Measurements from ENCODE around the gene TNIP2. TPM values are rescaled to one million over a fixed set of nuclear protein-coding genes. Genes with fewer than 3 reads are reported as not detected.
"Not testable (repeated sequence)": the region's sequence is repeated elsewhere in the genome, so short reads cannot be mapped to it uniquely, and the experiment has no call there.

Gene TNIP2
- total RNA-seq, 6 experiments from 2014 or later: 28.6 to 32.0 (median 30.9) TPM

GRCh38 chr4:2744576-2745270 lies 11.4 kb downstream of the TNIP2 start:
- no peaks in the 10 kb centered on the region for H3K9me3 Mint-ChIP-seq
- H3K27me3 Mint-ChIP-seq (ENCODE audit: insufficient read depth): peaks cover 3% of the 10 kb centered on the region
- no peak for DNase-seq
- H3K4me1 Mint-ChIP-seq (ENCODE audit: low read depth): peaks cover 44% of the 10 kb centered on the region
- TF ChIP-seq, protein P1, sequence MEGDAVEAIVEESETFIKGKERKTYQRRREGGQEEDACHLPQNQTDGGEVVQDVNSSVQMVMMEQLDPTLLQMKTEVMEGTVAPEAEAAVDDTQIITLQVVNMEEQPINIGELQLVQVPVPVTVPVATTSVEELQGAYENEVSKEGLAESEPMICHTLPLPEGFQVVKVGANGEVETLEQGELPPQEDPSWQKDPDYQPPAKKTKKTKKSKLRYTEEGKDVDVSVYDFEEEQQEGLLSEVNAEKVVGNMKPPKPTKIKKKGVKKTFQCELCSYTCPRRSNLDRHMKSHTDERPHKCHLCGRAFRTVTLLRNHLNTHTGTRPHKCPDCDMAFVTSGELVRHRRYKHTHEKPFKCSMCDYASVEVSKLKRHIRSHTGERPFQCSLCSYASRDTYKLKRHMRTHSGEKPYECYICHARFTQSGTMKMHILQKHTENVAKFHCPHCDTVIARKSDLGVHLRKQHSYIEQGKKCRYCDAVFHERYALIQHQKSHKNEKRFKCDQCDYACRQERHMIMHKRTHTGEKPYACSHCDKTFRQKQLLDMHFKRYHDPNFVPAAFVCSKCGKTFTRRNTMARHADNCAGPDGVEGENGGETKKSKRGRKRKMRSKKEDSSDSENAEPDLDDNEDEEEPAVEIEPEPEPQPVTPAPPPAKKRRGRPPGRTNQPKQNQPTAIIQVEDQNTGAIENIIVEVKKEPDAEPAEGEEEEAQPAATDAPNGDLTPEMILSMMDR (IDR thresholded peaks at IDR 0.05): no peak
- no peak overlapping the region for H3K4me3 Mint-ChIP-seq
- peaks cover 34% of the 10 kb centered on the region for H3K36me3 Mint-ChIP-seq (ENCODE audit: low read depth)
- H3K27ac Mint-ChIP-seq: no peak overlapping the region; the same call in 1 of the 2 replicates

- DNase-seq: no peak
- peaks cover 3% of the 10 kb centered on the region for H3K27me3 Mint-ChIP-seq (ENCODE audit: insufficient read depth)
- no peak overlapping the region for H3K27ac Mint-ChIP-seq
- H3K4me3 Mint-ChIP-seq: no peak overlapping the region
- TF ChIP-seq, protein P1 (IDR thresholded peaks at IDR 0.05): no peak
- peaks cover 35% of the 10 kb centered on the region for H3K36me3 Mint-ChIP-seq (ENCODE audit: low read depth)
- no peaks in the 10 kb centered on the region for H3K9me3 Mint-ChIP-seq
- H3K4me1 Mint-ChIP-seq (ENCODE audit: low read depth): peaks cover 44% of the 10 kb centered on the region
Measured at GRCh38 chr4:2743518-2744445, 12.4 kb downstream of the TNIP2 start.

DNA sequence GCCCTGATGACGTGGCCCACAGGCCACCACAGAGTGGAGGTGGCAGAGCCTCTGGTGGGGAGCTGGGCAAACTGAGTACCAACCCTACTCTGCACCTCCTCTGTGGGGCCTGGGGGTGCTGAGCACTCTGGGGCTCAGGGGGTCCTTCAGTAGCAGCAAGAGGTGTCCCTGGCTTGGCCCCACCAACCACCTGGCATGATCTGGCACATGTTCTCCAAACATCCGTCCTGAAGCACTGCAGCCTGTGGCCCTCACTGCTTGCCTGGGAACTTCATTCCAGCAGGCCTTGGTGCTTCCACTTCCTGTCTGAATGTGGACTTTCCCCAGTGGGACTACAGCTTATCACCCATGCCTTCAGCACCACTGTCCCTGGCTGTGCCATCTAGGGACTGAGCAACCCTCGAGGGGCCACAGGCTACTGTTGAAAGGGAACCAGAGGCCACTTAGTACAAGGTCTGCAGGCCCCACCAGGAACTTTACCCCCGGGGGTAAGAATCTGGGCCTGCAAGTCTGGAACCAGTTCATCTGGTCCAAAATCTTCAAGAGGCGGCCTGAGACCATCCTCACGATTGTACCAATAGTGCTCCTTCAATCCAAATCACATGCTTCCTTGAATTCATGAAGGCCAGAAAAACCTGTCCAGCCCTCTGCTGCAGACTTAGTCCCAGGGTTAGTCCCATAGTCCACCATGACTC lies 13.2 kb downstream of the TNIP2 start:
- no peak for DNase-seq
- Mint-ChIP-seq H3K4me1 (ENCODE audit: low read depth) (peaks cover 50% of the 10 kb centered on the region), H3K36me3 (ENCODE audit: low read depth) (peaks cover 40% of the 10 kb centered on the region), H3K9me3 (no peaks in the 10 kb centered on the region), H3K27ac (no peak overlapping the region), H3K27me3 (ENCODE audit: insufficient read depth) (peaks cover 3% of the 10 kb centered on the region), H3K4me3 (no peak overlapping the region)
- TF ChIP-seq, protein P1 (IDR thresholded peaks at IDR 0.05): no peak

DNA sequence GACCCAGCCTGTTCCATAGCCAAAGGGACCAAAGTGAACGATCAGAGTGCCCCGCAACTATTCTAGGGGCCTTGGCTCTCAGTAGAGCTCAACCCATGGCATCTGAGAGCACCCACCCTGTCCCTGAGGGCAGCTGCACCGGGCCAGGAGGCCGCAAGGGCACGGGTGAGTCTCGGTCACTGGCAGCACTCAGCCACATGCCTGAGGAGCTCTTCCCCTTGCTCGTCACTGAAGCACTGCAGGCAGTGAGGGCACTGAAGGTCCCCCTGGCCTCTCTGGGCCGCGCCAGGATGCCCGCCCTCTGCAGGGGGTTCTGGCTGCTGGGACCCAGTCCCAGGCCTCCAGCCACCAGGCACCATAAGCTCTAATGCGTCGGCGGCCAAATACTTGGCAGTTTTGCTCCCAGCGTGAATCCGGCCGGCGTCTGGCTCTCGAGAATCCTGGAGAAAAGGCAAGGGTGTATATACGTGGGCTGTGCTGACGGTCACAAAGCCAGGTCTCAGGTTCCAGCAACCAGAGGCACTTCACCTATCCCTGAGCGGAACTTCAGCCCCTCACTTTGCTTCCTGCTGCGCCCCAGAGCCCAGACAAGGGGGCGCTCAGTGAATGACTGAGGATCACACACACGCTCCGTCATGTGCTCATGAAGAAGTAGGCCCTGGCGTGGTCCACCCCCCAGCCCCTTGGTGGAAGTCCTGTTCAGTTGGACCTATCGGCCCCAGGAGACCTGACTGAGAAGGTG lies 13.9 kb downstream of the TNIP2 start:
- Mint-ChIP-seq H3K4me1 (ENCODE audit: low read depth) (peaks cover 43% of the 10 kb centered on the region), H3K27me3 (ENCODE audit: insufficient read depth) (peaks cover 3% of the 10 kb centered on the region), H3K36me3 (ENCODE audit: low read depth) (peaks cover 34% of the 10 kb centered on the region), H3K4me3 (no peak overlapping the region), H3K27ac (peak overlapping the region; percentile 53), H3K9me3 (no peaks in the 10 kb centered on the region)
- no peak for DNase-seq
- TF ChIP-seq, protein P1 (IDR thresholded peaks at IDR 0.05): no peak

DNA sequence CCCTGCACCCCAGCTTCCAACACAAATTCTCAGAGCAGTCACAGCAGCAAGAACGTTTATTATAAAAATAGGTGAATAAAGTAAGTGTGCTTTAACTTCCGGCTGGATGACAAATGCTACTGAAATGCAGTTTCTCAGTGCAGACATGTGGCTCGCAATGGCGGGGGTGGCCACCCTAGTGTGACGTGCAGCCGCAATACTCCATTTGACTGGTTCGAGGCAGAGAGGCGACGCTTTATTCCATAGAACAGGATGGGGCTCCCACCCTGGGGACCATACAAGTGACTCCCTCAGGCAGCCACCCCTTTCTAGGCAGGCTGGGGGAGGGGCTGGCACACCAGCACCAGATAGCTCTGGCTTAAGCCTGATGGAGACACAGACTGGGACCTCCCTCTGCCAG lies 14.5 kb downstream of the TNIP2 start:
- peaks cover 36% of the 10 kb centered on the region for H3K36me3 Mint-ChIP-seq (ENCODE audit: low read depth)
- TF ChIP-seq, protein P1 (IDR thresholded peaks at IDR 0.05): no peak
- peak; percentile 25 for DNase-seq
- peaks cover 39% of the 10 kb centered on the region for H3K4me1 Mint-ChIP-seq (ENCODE audit: low read depth)
- H3K4me3 Mint-ChIP-seq: no peak overlapping the region
- H3K27ac Mint-ChIP-seq: peak overlapping the region; percentile 53
- H3K9me3 Mint-ChIP-seq: peaks cover 2% of the 10 kb centered on the region
- peaks cover 3% of the 10 kb centered on the region for H3K27me3 Mint-ChIP-seq (ENCODE audit: insufficient read depth)

GRCh38 chr4:2738296-2738695 lies 17.8 kb downstream of the TNIP2 start:
- not testable (repeated sequence) for H3K27me3 Mint-ChIP-seq (ENCODE audit: insufficient read depth); H3K4me3 Mint-ChIP-seq; DNase-seq; H3K27ac Mint-ChIP-seq
- peaks cover 15% of the 10 kb centered on the region for H3K9me3 Mint-ChIP-seq
- peaks cover 26% of the 10 kb centered on the region for H3K4me1 Mint-ChIP-seq (ENCODE audit: low read depth)
- H3K36me3 Mint-ChIP-seq (ENCODE audit: low read depth): peaks cover 52% of the 10 kb centered on the region
